Calu3 (cell line): ENCODE data around the gene APOL1. TPM values are rescaled to one million over a fixed set of nuclear protein-coding genes. Genes with fewer than 3 reads are reported as not detected.

ENCODE experiments used
- BruUV-seq: library from RNA; stranded (reverse); fragments of 400-500 nt; replicated peaks from 2 replicates; lab custom pipeline; 2021; lab: Mats Ljungman, UMichigan
- CTCF ChIA-PET: fragments of 300-600 bp; sonication (Branson Sonifier 250); formaldehyde crosslinking; loops from one replicate; lab custom pipeline; 2022; ENCODE audit warnings: antibody characterized with exemption; lab: Charles Lee
- DNase-seq: peaks from one replicate; pipeline ENCODE4 v3.0.0; 2022
- H3K27ac Mint-ChIP-seq: one replicate; pipeline ENCODE4 v1.8.0; 2022; ENCODE audit warnings: mixed read lengths; ENCODE audit not compliant: unreplicated experiment
- H3K27me3 Mint-ChIP-seq: one replicate; pipeline ENCODE4 v1.8.0; 2022; ENCODE audit warnings: mixed read lengths; ENCODE audit not compliant: unreplicated experiment
- H3K36me3 Mint-ChIP-seq: one replicate; pipeline ENCODE4 v1.8.0; 2022; ENCODE audit warnings: mild to moderate bottlenecking, moderate library complexity, mixed read lengths; ENCODE audit not compliant: insufficient read depth, unreplicated experiment
- H3K4me1 Mint-ChIP-seq: one replicate; pipeline ENCODE4 v1.8.0; 2022; ENCODE audit warnings: mild to moderate bottlenecking, low read depth, mixed read lengths; ENCODE audit not compliant: unreplicated experiment
- H3K4me3 Mint-ChIP-seq: one replicate; pipeline ENCODE4 v1.8.0; 2022; ENCODE audit warnings: mild to moderate bottlenecking, low read depth, moderate library complexity, mixed read lengths; ENCODE audit not compliant: unreplicated experiment
- H3K9me3 Mint-ChIP-seq: one replicate; pipeline ENCODE4 v1.8.0; 2022; ENCODE audit warnings: low read depth, mixed read lengths; ENCODE audit not compliant: unreplicated experiment
- CTCF ChIP-seq: fragments of 200-600 bp; IDR thresholded peaks from one replicate; pipeline ENCODE4 v1.8.0; 2022; ENCODE audit warnings: antibody characterized with exemption; ENCODE audit not compliant: unreplicated experiment
- intact Hi-C: fragments of 100-400 bp; cut with micrococcal nuclease; formaldehyde crosslinking; loops from one replicate; pipeline ENCODE4 v1.10.0; 2022; ENCODE audit not compliant: unreplicated experiment
- total RNA-seq: library from RNA; stranded (reverse); gene quantifications from 2 replicates; pipeline ENCODE4 v1.2.3, GENCODE V29; 2022

Gene APOL1
- total RNA-seq, 1 experiment from 2014 or later: 313 TPM

- H3K36me3 Mint-ChIP-seq: peaks cover 73% of the 10 kb centered on the region
Observed at GRCh38 chr22:36306227-36306626, 53.3 kb downstream of the APOL1 start.

GRCh38 chr22:36308880-36309279 lies 55.9 kb downstream of the APOL1 start:
- H3K27me3 Mint-ChIP-seq: no peaks in the 10 kb centered on the region
- intact Hi-C loops: no loop called here
- H3K27ac Mint-ChIP-seq: no peak overlapping the region
- no peak for TF ChIP-seq CTCF
- CTCF ChIA-PET: no interaction called here
- peaks cover 79% of the 10 kb centered on the region for H3K36me3 Mint-ChIP-seq
- DNase-seq: no peak
- H3K9me3 Mint-ChIP-seq: no peaks in the 10 kb centered on the region
- BruUV-seq: no TSS peak
- peaks cover 5% of the 10 kb centered on the region for H3K4me1 Mint-ChIP-seq
- no peak overlapping the region for H3K4me3 Mint-ChIP-seq

More at GRCh38 chr22:36306227-36306626, 53.3 kb downstream of the APOL1 start:
- peaks cover 8% of the 10 kb centered on the region for H3K4me1 Mint-ChIP-seq
- no peak overlapping the region for H3K4me3 Mint-ChIP-seq
- no peaks in the 10 kb centered on the region for H3K9me3 Mint-ChIP-seq
- intact Hi-C loops: no loop called here
- TF ChIP-seq CTCF: no peak
- H3K27me3 Mint-ChIP-seq: no peaks in the 10 kb centered on the region
- no peak for DNase-seq
- H3K27ac Mint-ChIP-seq: no peak overlapping the region
- CTCF ChIA-PET: no interaction called here
- no TSS peak for BruUV-seq

- no peak for DNase-seq
- Mint-ChIP-seq H3K4me3 (no peak overlapping the region), H3K36me3 (peaks cover 77% of the 10 kb centered on the region), H3K9me3 (no peaks in the 10 kb centered on the region), H3K4me1 (no peaks in the 10 kb centered on the region), H3K27me3 (no peaks in the 10 kb centered on the region), H3K27ac (no peak overlapping the region)
- intact Hi-C loops: no loop called here
- no peak for TF ChIP-seq CTCF
- CTCF ChIA-PET: no interaction called here
- BruUV-seq: no TSS peak
Observed at GRCh38 chr22:36311386-36312085, 58.6 kb downstream of the APOL1 start.

- no peak for TF ChIP-seq CTCF
- H3K27ac Mint-ChIP-seq: no peak overlapping the region
- H3K9me3 Mint-ChIP-seq: no peaks in the 10 kb centered on the region
- no peak for DNase-seq
- intact Hi-C loops: no loop called here
- BruUV-seq: no TSS peak
- CTCF ChIA-PET: interaction anchor here (1.2 kb wide), 1 partner anchor 12 kb away, joined by 3 read pairs; no protein-coding TSS in a partner anchor
- H3K4me1 Mint-ChIP-seq: no peaks in the 10 kb centered on the region
- H3K36me3 Mint-ChIP-seq: peaks cover 85% of the 10 kb centered on the region
- no peaks in the 10 kb centered on the region for H3K27me3 Mint-ChIP-seq
- H3K4me3 Mint-ChIP-seq: no peak overlapping the region
Observed at GRCh38 chr22:36315325-36315724, 62.4 kb downstream of the APOL1 start.
